Measurements from ENCODE around the gene FOCAD.

FOCAD gene

DNA sequence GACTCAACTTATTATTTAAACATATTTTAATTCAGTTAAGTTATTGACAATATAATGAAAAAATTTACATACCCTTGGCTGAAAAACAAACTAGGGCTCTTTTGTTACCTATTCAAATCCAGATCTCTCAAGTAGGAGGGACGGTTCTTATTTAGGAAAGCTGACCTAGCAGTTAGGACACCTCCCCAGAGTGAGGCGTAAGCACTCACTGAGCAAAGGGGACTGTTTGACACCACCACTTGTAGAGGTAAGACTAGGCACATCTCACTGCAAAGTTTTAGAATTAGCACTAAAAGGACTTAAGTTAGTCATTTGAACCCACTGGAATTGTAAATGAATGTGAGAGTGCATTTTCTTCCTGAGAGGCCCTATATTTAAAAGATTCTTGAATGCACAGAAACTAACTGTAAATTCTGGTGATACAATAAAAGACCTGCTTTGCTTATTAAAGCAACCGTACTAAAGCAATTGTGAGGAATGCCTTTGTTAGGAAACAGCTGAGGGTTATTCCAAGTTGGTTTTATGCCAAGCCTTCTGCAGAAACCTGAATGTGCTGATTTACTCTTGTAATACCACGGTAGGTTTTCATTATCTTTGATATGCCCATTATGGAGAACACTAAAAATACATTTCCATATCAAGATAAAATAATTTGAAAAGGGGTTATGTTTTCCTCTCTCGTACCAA is 331.2 kb downstream of the FOCAD start:
- DNase-seq (ENCODE audit: low read depth in 3 of 3): no peak

- no peak for DNase-seq (ENCODE audit: low read depth in 3 of 3)
Observed at GRCh38 chr9:21015995-21016394, 331.9 kb downstream of the FOCAD start.

GRCh38 chr9:21016701-21017491 is 332.8 kb downstream of the FOCAD start:
- DNase-seq (ENCODE audit: low read depth in 3 of 3): no peak

DNA sequence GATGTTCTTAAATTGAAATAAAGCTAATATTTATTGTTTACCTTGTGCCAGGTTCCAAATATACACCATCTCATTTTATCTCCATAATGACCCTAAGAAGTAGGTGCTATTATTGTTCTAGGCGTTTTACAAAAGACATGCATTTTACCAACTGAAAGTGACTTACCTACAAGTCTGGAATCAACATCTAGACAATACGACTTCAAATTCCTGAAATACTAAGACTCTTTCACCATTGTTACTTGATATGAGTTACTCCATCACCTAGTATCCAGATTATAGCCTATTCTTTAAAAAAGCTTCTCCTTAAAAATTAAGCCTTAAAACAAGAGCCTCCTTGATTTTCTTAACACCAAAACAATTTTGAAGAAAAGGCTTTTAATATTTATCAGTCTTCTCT is 334.1 kb downstream of the FOCAD start:
- no peak for DNase-seq (ENCODE audit: low read depth in 3 of 3)

GRCh38 chr9:21023861-21024260 is 339.8 kb downstream of the FOCAD start:
- no peak for DNase-seq (ENCODE audit: low read depth in 3 of 3)

GRCh38 chr9:21027295-21027694 is 343.2 kb downstream of the FOCAD start:
- no peak for DNase-seq (ENCODE audit: low read depth in 3 of 3)

- no peak for DNase-seq (ENCODE audit: low read depth in 3 of 3)
Observed at GRCh38 chr9:21028466-21028865, 344.4 kb downstream of the FOCAD start.

DNA sequence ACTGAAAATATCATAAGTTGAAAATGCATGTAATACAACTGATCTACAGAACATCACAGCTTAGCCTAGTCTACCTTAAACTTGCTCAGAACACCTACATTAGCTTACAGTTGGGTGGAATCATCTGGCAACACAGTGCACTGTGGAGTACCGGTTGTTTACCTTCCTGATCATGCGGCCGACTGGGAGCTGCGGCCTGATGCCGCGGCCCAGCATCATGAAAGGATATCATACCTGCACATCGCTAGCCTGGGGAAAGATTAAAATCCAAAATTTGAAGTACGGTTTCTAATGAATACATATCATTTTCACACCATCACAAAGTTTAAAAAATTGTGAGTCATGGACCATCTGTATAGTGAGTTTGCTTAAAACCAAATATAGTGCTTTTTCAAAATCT is 345.6 kb downstream of the FOCAD start:
- no peak for DNase-seq (ENCODE audit: low read depth in 3 of 3)

DNA sequence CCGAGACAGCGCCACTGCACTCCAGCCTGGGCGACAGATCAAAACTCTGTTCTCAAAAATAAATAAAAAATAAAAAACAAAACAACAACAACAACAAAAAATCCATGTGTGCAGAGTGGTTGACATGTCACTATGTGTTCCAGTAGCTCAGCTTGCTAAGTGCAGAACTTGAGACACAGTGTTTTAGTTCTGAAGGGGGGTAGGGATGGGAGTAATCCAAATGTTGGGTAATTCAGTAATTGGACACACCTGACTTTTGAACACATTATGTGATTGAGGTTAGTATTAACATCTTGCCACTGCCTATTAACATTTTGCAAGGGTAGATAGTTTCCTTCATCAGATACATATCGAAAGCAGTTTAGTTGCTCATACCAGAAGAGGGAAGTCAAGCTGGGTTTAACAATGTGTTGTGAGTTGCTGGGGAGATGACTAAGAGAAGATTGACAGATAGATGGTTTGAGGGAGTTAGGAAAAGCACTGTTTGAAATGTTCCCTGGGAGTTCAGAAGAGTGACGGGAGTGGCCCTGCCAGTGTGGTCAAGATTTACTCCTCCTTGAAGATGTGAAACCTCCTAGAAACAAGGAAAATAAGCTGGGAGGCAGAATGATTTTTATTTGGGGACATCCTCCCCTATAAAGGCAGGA is 346.5 kb downstream of the FOCAD start:
- DNase-seq (ENCODE audit: low read depth in 3 of 3): peak in 1 of 3 experiments; percentile 5

- DNase-seq (ENCODE audit: low read depth in 3 of 3): peak; percentile 36 to 40 (median 37)
Observed at GRCh38 chr9:21031091-21031807, 347.2 kb downstream of the FOCAD start, which contains the start of gene HACD4. Gene HACD4 (minus strand): TSS chr9:21031640. CDS start chr9:21031590, 50 bp downstream.

DNA sequence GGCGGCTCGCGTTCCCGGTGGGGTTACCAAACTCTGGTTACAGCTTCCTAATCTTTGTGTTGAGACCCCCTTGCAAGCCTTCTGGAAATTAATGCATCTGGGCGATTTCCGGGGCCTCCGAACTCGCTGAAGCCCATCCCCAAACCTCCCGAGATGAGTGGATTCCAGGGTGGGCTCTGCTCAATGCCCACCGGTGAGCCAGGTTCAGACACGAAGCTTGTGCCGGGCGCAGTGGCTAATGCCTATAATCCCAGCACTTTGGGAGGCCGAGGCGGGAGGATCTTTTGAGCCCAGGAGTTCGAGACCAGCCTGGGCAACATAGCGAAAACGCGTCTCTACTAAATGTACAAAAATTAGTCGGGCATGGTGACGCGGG is 347.7 kb downstream of the FOCAD start:
- no peak for DNase-seq (ENCODE audit: low read depth in 3 of 3)

DNA sequence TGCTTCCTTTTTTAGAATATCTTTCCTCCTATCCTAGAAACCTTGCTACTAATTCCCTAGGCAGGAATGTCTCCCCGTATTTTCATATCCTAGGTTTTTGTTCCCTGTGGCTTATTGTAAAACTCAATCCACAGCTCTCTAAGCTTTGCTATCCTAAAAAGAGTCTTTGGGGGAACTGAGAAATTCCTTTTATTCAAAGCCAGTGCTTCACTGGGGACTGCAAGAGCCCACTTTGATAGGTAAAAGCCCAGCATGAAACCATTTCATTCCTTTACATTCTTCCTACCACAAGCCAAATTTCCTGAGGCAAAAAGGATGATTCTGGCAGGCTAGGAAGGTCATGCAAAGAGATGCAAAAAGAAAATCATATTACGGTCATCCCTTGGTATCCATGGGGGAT is 353.2 kb downstream of the FOCAD start:
- DNase-seq (ENCODE audit: low read depth in 3 of 3): no peak

DNA sequence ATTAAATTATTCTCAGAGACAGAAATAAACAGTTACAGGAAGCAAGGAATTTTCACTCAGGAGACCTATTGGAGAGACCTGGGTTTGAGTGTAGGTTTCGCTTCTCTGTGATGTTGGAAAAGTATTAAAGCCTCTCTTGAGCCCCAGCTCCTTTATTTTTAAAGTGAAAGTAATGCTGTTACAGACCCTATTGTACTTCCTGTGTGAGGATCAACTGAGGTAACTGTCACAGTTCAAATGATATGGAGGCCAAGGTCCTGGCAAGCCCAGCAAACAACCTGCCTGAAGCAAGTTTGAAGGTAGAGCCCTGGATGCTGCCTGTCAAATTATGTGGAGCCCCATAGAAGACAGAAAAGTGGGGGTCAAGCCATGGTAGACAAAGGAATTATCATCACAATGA is 355.2 kb downstream of the FOCAD start:
- DNase-seq (ENCODE audit: low read depth in 3 of 3): no peak

DNA sequence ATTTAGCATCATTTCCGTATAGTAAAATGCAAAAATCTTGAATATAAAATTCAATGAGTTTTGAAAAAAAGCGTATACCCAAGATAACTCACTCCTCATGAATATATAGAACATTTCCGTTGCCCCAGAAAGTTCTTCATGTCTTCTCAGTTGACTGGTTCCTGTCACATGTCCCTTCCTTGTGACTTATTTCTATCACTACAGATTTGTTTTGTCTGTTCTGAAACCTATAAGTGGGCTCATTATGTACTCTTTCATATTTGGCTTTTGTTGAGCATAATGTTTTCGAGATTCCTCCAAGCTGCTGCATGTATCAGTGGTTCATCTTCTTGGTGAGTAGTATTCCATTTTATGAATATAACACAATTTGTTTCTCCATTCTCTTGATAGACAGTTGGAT is 358.4 kb downstream of the FOCAD start:
- no peak for DNase-seq (ENCODE audit: low read depth in 3 of 3)

DNA sequence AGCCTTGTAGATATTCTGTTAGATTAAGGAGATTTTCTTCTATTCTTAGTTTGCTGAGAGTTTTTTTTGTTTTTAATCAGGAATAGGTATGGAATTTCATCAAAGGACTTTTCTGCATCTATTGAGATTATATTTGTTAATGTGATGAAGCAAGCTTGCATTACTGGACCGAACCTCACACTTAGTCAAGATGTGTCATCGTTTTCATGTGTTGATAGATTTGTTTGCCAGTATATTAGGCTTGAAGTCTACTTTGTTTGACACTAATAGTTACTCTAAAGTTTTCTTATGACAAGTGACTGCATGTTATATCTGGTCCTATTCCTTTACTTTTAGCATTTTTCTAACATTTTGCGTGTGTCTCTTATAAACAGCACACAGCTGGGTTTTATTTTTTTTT is 359.8 kb downstream of the FOCAD start:
- DNase-seq (ENCODE audit: low read depth in 3 of 3): no peak

Data from stimulated activated CD4-positive, alpha-beta T cell treated with anti-CD3 and anti-CD28 coated beads, TNF-alpha, amount 100 ng/mL, for 4 hours (primary cell).